ENCODE measurements around the gene RTP2.

DNA sequence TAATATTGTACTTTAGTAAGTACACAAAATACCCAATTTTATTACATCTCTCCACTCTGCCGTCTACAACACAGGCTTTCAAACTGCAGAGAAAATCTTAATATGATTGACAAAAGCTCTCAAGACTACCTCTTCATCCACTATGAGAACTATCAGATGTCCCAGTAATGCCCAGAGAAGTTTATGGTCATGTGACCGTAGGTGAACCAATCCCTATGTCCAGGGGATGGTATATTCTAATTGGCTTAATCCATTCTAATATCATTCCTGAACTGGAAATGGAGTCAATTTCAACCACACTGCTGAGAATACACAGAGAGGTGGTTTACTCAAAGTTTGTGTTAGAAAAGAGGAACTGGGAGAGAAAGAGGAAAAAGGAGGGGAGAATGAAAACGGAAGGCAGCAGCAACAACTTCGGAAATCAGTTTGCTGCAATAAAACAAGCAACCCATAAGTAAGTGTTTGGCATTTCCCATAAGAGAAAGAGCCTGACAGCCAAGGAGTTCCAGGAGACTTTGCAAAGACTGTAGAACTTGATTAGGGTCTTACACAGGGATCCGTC, 39.4 kb downstream of the RTP2 start:
- no peak for TF ChIP-seq POLR2A (IDR thresholded peaks at IDR 0.05)
- TF ChIP-seq CTCF (IDR thresholded peaks at IDR 0.05), result no peak
- TF ChIP-seq EP300 (IDR thresholded peaks at IDR 0.05), result no peak

All from gastroesophageal sphincter (tissue), 3 donors.